Stimulated activated CD8-positive, alpha-beta memory T cell treated with anti-CD3 and anti-CD28 coated beads, Interleukin-4, amount 100 ng/mL, for 24 hours (primary cell): Measurements from ENCODE around the gene DGUOK.

ENCODE experiments used
- DNase-seq: peaks from one replicate; pipeline ENCODE4 v3.0.0-alpha.2; 2020; ENCODE audit warnings: low read depth

DGUOK gene

DNA sequence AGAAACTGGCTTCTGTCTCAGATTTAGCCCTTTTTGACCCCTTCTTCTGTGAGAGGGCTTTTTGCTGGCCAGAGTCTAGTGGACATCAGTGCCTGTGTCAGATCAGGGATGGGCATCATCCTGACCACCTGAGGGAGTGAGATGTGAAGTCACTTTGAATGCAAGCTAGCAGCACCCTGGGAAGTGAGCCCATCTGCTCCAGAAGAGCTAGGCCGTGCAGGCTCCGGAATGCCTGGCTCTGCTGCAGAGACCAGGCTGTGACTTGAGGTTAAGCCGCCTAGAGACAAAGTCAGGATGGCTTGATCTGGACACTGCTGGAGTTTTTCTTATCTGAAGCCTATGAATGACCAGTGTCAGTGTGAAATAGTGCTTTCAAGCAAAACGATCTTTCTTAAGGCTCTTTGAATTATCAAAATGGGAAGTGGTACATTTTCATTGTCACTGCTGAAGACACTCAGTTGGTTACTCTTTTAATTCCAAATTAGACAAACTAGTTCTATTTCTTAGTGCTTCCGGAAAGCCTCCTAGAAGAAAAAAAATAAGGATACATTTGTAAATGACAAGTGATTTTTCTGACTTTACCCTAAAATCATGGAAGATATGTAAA, 20.8 kb downstream of the DGUOK start:
- no peak for DNase-seq

DNA sequence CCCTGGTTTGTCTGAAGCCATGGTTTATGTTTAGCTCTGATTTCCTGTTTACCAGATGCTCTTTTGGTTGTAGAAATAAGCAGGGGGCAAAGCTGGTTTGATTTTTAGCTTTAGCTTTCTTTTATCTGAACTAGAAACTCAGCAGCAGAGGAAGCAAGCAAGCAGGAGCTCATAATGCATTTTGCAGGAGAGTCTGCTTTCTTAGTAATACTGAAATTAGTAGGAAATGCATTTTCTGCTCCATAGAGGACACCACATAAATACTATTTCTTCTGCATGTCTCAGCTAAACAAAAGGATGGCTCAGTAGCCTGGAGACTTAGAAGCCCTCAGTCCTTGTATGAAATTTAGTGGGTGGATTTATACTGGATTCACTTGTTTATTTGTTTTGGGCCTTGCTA, 23.1 kb downstream of the DGUOK start:
- no peak for DNase-seq

DNA sequence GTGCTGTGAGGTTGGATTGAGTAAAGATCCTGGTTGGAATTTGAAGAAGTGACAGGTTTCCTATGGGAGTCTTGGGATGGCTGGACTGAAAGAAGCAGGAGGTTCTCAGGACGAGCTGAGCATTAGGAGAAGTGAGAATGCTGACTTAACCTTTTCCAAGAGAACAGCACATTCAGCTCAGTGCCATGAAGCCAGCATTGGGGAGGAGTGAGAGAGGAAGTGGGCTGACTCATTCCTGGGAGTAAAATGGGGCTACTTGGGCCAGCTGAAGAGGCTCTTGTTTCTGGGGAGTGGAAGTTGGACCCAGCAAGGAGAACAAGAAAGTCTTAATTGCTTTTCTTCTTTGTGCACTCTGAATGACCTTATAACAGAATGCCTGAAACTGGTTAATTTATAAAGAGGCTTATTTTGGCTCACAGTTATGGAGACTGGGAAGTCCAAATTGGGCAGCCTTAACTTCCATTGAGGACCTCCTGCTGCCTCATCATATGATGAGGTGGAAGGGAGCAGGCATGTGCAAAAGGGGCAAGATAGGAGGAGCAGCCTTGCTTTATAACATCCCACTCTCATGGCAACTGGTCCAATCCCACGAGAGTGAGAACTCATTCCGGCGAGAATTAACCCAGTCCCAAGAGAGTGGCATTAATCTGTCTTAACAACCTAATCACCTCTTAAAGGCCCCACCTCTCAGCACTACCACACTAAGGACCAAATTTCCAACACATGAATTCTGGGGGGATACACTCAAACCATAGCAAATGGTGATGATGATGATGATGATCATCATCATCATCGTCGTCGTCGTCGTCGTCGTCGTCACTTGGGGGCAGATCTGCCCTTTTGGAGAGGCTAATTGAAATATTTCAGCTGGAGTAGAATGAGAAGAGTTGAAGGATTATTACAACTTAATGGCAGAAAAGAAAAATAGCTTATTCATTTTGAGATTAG, 26.1 kb downstream of the DGUOK start:
- no peak for DNase-seq

DNA sequence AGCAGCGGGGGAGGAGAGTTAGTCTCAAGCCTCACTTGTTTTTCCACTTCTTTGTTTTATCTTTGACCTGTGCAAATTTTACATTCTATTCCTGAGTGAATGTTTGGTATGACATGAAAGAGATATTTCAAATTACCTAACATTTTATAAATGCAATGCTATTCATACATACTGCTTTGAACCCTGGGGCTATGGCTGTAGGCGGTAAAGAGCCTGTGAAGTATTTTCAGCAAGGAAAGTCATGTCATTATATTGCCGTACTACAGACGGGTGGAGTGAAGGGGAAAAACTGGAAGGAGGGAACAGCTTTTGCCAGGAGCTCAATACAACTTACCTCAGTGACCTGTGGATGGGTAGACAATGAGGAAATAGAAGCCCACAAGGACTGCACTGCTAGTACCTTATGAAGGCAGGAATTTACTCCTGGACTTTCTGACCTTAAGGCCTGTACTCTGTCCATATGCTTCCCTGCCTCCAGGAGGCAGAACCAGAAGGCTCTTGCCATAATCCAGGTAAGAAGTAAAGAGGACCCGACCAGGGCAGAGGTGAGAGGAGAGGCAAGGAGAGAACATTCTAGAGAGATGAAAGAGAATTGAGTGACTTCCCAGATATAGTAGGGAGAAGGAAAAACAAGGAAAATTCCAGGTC, 29.7 kb downstream of the DGUOK start:
- no peak for DNase-seq

DNA sequence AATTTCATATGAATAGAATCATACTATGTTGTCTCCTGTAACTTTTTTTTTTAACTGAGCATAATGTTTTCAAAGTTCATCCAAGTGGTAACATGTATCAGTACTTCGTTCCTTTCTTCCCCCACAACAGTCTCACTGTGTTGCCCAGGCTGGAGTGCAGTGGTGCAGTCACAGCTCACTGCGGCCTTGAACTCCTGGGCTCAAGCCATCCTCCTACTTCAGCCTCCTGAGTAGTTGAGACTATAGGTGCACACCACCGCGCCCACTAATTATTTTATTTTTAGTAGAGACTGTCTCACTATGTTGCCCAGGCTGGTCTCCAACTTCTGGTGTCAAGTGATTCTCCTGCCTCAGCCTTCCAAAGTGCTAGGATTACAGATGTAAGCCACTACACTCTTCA, 34.6 kb downstream of the DGUOK start:
- no peak for DNase-seq

DNA sequence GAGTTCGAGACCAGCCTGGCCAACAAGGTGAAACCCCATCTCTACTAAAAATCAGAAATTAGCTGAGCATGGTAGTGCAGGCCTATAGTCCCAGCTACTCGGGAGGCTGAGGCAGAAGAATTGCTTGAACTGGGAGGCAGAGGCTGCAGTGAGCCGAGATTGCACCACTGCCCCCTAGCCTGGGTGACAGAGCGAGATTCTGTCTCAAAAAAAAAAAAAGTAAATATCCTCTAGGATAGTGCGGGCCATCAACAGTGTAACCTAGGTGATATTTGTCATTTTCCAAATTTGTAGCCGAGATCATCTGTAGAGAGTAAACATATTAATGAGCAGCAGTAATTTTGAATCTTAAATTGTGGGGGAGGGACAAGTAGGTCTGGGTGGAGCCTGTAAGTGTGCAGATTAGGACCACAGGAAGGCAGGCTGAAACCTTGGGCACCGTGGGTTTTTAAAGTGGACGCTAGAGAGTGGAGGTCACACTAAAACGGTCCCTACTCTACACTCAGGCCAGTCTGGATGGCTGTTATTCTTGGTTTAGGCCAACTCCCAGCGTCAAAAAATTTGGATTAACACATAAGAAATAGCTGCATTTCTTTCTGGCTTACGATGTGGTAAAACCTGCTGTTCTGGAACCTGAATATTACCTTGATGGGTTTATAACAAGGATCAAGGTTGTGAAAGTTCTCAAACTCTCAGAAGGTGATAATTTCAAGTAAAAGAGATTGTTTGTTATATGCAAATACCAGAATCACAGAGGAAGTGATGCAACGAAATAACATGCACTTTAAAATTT, 35.3 kb downstream of the DGUOK start:
- DNase-seq, result no peak

DNA sequence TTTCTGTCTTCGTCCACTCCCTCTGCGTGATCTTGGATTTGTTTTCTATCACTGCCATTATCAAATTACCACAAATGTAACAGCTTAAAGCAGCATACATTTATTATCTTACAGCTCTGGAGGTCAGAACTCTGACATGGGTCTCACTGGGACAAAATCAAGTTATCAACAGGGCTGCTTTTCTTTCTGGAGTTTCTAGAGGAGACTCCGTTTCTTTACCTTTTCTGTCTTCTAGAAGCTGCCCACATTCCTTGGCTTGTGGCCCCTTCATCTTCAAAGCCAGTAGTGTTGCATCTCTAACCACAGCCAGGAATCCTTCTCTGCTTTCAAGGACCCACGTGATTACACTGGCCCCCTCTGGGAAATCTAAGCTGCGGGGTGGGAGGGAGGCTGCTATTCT, 36.1 kb downstream of the DGUOK start:
- DNase-seq, result no peak

DNA sequence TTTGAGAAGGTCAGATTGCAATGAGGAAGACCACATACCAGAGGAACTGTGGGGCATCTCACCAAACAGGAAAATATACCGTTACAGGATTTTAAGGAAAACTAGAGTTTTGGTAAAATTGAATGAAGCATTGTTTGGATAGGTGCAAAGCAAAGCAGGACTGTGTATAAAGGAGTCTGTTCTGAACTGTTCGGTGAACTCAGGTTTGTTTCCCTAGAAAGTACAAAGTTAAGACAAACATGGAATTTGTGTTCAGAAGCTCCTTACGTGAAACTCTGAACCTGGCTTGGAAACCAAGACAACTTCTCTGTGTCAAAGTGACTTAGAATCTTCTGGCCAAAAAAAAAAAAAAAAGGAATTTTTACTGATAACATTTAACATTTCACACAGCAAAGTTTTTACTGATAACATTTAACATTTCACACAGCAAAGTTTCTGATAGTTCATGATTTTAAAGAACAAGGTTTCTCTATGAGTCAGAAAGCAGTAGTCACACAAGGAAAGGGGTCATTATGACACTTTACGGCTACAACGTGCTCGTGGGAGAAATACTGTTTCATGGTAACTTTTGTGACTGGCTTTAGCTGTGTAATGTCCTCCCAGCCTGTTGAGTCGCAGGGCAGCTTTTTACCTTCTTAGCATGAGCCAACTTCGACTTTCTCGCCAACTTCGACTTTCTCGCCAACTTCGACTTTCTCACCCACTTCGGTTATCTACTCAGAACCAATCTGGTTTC, 36.9 kb downstream of the DGUOK start:
- DNase-seq, result no peak

DNA sequence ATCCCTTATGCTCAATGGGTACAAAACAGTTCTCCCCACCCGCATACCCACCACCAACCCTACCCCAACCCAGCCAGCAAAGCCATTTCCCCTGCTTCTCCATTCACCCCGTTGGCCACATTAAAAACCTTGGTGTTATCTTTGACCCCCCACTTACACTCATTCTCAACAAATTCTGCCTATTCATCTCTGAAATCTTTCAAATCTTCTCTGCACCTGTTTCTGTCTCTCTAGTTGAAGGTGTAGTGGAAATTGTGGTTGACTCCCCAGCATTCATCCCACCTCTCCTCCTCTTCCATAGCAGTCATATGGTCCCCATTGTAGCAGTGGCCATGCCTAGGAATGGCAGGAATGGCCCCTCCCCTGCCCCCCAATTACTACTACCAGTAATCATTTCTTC, 37.5 kb downstream of the DGUOK start:
- DNase-seq, result no peak

DNA sequence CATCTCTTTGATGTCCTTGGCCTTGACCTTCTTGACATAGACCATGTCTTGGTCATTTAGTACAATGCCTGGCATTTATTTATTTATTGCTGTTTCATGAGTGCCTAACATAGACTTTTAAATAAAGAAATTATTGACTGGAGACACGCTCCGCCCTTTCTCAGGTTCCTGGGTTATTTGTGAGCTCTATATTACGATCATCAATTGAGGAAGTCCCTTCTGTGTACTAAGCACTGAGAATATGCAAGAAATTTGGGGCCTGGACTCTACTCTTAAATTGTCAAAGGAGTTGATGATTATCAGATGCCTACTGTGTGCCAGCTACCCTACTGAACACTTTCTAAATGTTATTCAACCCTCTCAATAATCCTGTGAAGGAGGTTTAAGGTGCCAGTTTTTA, 38.4 kb downstream of the DGUOK start:
- no peak for DNase-seq

DNA sequence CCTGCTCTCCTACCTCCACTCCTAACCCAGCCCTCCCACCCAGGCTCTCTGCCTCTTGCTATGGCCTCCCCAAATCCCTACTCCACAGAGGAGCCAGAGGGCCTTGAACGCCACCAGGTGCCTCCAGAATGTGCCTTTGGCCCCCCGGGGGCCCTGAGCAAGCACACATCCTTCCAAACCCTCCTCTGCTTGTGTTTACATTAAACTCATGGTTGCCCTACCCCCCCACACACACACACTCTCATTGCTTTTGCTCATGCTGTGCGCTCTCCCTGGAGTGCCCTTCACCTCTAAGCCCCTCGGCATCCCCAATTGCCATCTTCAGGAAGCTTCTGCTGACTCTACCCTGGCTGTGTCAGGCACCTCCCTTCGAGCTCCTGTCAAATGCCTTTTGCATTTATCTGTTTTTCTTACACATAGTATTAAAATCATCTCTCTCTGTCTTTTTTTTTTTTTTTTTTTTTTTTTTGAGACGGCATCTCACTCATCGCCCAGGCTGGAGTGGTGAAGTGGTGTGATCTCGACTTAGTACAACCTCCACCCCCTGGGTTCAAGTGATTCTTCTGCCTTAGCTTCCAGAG, 41.8 kb downstream of the DGUOK start:
- no peak for DNase-seq

DNA sequence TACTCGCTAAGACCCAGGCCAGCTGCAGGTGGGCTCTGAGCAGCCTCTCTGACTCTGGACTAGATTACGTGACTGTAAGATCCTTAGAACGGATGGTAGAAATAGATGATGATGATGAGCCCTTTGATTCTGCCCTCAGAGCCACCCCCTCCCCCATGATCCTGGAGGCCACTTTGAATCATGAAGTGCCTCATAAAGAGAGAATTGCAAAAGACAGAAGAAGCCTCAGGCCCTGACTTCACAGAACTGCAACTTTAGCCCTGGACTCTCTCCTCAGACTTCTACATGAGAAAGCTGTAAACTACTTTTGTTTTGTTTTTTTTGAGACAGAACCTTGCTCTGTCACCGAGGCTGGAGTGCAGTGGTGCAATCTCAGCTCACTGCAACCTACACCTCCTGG, 42.7 kb downstream of the DGUOK start:
- no peak for DNase-seq

DNA sequence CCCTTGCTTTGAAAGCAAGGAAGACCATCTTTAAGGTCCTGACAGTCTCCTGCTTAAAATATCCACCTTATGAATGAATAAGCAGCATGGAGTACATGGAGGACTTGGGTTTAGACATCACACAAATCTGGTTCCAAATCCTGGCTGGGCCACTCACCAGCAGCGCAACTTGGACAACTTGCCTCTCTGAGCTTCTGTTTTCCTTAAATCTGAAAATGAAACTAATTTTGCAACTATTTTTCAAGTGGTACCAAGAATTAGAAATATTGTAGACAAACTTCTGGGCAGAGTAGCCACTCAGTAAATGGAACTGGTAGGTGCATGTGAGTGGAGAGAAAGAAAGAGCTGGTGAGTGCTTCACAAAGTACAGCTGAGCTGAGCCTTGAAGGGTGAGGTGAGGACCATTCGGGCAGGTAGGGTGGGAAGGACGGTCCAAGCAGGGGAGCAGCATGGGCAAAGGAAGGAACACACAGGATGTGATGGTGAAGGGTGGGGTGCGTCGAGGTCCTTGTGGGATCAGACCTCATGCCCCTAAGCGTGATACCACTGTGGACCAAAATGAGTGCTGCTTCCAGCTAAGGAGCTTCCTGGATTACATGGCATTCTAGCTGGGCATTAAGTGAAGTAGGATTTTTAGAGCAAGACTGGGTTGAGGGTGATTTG, 43.6 kb downstream of the DGUOK start:
- DNase-seq, result no peak

DNA sequence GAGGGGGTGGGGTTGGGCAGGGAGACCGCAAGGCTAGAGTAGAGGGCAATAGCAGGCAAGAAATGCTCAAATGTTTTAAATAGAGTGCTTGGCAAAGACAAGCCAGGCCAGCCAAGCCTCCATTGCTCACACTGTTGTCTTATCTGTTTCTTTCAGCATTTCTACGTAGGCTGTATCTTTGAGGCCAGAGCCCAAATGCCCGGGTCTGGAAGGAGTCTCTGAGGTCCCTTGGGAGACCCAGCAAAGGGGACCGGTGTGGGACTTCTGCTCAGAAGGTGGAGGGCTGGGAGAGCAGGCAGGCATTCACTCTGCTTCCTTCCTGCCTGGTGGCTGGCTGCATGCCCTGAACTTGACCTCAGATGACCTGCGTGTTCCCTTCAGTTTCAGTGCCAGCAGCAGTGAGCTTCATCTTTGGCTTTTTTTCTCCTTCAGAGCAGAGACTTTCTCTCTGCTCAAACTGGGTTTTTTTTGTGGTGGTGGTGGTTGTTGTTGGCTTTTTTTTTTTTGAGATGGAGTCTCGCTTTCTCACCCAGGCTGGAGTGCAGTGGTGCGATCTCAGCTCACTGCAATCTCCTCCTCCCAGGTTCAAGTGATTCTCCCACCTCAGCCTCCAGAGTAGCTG, 44.3 kb downstream of the DGUOK start:
- no peak for DNase-seq

DNA sequence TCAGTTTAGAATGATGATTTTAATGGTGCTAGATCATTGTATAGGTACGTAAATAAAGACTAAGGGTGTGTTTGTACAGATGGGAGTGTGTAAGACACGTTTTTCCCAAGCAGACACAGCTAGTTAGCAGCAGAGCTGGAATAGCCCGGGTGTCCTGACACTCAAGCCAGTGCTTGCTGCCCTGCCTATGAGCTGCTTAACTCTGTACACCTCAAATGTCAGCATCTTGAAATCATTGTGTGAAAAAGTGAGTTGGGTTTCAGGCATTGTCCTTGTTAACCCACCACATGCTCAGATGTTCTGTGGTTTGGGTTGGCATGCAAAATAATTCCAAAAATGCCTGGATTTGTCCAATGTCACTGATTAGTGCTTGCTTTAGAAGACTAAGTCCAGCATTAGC, 45.0 kb downstream of the DGUOK start:
- DNase-seq, result no peak

DNA sequence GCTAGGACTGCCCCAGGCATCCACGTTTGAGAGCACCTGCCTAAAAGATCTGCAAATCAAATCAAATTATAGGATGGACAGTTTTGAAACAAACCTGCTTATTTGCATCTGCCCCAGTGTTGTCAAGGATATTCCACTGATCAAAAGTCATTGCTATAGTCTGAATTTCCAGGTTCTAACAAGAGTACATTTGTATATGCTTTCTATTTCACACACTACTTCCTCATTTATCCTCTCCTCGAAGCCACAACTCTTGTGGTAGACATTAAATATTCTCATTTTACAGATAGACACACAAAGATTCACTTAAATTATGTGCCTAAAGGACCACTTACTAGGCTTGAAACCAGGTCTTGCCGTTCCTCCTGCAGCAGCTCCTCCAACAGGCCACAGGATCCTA, 46.2 kb downstream of the DGUOK start:
- DNase-seq, result no peak

DNA sequence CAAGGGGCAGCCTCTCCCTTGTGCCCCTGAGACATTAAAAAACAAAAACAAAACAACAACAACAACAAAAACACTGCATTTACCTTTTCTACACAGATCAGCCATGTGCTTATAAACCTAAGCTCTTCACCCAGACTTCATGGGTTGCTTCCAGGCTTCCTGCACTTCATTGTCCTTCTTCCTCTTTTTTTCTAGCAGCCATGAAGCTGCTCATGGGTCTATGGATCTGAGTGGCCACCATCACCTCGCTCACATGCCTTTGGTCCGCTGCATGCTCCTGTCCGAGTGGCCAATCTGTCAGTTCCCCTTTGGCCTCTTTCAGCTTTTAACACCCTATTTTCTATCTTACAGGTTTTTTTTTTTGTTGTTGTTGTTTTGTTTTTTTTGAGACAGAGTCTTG, 49.1 kb downstream of the DGUOK start:
- no peak for DNase-seq

DNA sequence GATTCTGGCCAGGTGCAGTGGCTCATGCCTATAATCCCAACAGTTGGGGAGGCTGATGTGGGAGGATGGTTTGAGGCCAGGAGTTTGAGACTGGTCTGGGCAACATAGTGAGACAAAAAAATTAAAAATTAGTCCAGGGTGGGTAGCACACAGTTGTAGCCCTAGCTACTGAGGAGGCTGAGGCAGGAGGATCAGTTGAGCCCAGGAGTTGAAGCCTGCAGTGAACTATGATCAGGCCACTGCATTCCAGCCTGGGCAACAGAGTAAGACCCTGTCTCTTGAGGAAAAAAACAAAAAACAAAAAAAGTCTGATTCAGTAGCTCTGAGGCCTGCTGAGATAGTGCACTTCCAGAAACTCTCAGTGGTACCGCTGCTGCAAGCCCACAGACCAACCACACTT, 50.1 kb downstream of the DGUOK start:
- no peak for DNase-seq

DNA sequence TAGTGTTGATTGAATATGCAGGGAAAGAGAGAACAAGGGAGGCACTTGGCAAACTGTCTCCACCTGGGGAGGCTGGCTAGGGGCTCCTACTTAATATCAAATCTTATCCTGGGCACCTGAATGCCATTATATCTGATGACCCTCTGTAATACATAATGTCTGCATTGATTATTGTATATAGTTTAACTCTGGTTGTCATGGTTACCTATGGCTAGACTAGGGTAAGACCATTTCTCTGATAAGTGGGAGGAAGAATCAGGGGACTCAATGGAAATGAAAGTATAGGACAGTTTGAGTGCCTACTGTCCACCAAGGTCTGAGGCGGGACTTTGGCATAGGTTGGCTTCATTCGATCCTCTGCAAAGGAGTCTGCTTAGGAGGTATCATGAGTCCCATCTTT, 50.8 kb downstream of the DGUOK start:
- no peak for DNase-seq

DNA sequence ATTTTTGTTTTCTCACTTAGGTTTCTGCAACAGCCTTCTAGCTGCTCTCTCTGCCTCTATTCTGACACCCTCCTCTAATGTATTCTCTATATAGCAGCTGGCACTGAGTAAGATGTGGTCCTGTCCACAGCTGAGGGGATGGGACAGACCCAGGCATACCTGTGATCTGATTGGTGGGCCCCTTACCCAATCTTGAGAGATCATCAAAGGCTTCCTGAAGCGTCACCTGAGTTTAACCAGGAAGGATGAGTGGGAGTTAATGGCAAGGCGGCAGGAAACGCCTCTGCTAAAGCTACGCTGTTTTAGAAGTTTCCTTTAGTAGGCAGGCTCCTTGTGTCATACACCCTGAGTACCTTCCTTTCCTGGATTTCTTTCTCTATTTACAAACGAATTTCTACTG, 52.3 kb downstream of the DGUOK start:
- DNase-seq, result no peak
